ENCODE data around the gene PAPLN.

The PAPLN gene

DNA sequence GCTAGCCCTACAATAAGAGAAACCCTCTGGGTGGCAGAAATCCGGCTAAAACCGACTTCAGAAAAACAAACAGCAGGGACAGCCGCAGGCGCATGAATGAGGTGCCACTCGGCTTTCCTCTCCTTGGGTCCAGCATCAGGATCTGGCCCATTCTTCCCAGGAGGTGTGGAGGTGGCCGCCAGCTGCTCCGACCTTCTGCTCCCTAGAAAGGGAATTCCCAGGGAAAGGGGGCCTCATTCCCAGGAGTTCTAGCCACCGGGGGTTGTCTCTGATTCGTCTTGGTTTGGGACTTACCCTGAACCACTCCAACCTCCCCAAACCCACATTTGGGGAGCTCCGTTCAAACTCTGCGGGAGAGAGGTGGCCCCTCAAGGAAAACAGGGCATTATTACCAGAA lies 13.0 kb downstream of the PAPLN start:
- Histone ChIP-seq H3K9me3 (ENCODE audit: insufficient read depth, low read depth, low read length) (no peaks in the 10 kb centered on the region), H3K4me3 (ENCODE audit: low read depth, low read length) (no peak overlapping the region), H3K79me1 (ENCODE audit: low read length) (no peaks in the 10 kb centered on the region), H2AK5ac (ENCODE audit: low read length) (no peak overlapping the region), H3K18ac (ENCODE audit: low read length) (no peak overlapping the region), H4K91ac (ENCODE audit: low read depth, low read length) (no peak overlapping the region), H2BK5ac (ENCODE audit: low read depth, low read length, poor library complexity) (no peak overlapping the region), H3K9ac (ENCODE audit: low read length) (no peak overlapping the region), H4K8ac (ENCODE audit: low read depth, low read length) (no peak overlapping the region), H3K14ac (ENCODE audit: low read length) (no peak overlapping the region), H3K4me2 (ENCODE audit: low read length) (no peak overlapping the region), H3K36me3 (ENCODE audit: control insufficient read depth in 1 of 2, insufficient read depth in 2 of 2, low read length in 2 of 2) (no peaks in the 10 kb centered on the region), H3K27ac (ENCODE audit: low read depth, low read length) (no peak overlapping the region), H2BK120ac (ENCODE audit: insufficient read depth, low read length, poor library complexity) (no peak overlapping the region), H4K12ac (ENCODE audit: low read depth, low read length) (no peak overlapping the region), H3K4ac (ENCODE audit: low read depth, low read length) (no peak overlapping the region), H3K27me3 (ENCODE audit: insufficient read depth, low read length) (no peaks in the 10 kb centered on the region), H2AFZ (ENCODE audit: insufficient read depth, low read length, poor library complexity) (no peak overlapping the region), H2BK12ac (ENCODE audit: low read length) (no peak overlapping the region), H3K4me1 (ENCODE audit: control insufficient read depth in 1 of 2, insufficient read depth in 2 of 2, low read length in 2 of 2) (no peaks in the 10 kb centered on the region), H3K23ac (ENCODE audit: low read length) (no peak overlapping the region), H3K79me2 (ENCODE audit: control insufficient read depth, insufficient read depth, low read length, poor library complexity) (no peaks in the 10 kb centered on the region)
- DNase-seq: no peak
- WGBS (ENCODE audit: extremely low coverage, insufficient coverage, insufficient read length): no CpG with 5 or more reads among the region's 11 CpGs

- Histone ChIP-seq H2AFZ (ENCODE audit: insufficient read depth, low read length, poor library complexity) (no peak overlapping the region), H3K9ac (ENCODE audit: low read length) (no peak overlapping the region), H3K4me2 (ENCODE audit: low read length) (no peak overlapping the region), H2BK12ac (ENCODE audit: low read length) (no peak overlapping the region), H3K27ac (ENCODE audit: low read depth, low read length) (no peak overlapping the region), H4K91ac (ENCODE audit: low read depth, low read length) (no peak overlapping the region), H4K8ac (ENCODE audit: low read depth, low read length) (no peak overlapping the region), H2BK5ac (ENCODE audit: low read depth, low read length, poor library complexity) (no peak overlapping the region), H3K9me3 (ENCODE audit: insufficient read depth, low read depth, low read length) (no peaks in the 10 kb centered on the region), H3K4ac (ENCODE audit: low read depth, low read length) (no peak overlapping the region), H3K4me1 (ENCODE audit: control insufficient read depth in 1 of 2, insufficient read depth in 2 of 2, low read length in 2 of 2) (no peaks in the 10 kb centered on the region), H3K27me3 (ENCODE audit: insufficient read depth, low read length) (no peaks in the 10 kb centered on the region), H3K18ac (ENCODE audit: low read length) (no peak overlapping the region), H2AK5ac (ENCODE audit: low read length) (no peak overlapping the region), H4K12ac (ENCODE audit: low read depth, low read length) (no peak overlapping the region), H2BK120ac (ENCODE audit: insufficient read depth, low read length, poor library complexity) (no peak overlapping the region), H3K79me2 (ENCODE audit: control insufficient read depth, insufficient read depth, low read length, poor library complexity) (no peaks in the 10 kb centered on the region), H3K36me3 (ENCODE audit: control insufficient read depth in 1 of 2, insufficient read depth in 2 of 2, low read length in 2 of 2) (no peaks in the 10 kb centered on the region), H3K79me1 (ENCODE audit: low read length) (no peaks in the 10 kb centered on the region), H3K23ac (ENCODE audit: low read length) (no peak overlapping the region), H3K14ac (ENCODE audit: low read length) (no peak overlapping the region), H3K4me3 (ENCODE audit: low read depth, low read length) (no peak overlapping the region)
- DNase-seq: no peak
- WGBS (ENCODE audit: extremely low coverage, insufficient coverage, insufficient read length): no CpG with 5 or more reads among the region's 27 CpGs
These were observed 13.6 kb downstream of the PAPLN start for GRCh38 chr14:73250781-73251500.

DNA sequence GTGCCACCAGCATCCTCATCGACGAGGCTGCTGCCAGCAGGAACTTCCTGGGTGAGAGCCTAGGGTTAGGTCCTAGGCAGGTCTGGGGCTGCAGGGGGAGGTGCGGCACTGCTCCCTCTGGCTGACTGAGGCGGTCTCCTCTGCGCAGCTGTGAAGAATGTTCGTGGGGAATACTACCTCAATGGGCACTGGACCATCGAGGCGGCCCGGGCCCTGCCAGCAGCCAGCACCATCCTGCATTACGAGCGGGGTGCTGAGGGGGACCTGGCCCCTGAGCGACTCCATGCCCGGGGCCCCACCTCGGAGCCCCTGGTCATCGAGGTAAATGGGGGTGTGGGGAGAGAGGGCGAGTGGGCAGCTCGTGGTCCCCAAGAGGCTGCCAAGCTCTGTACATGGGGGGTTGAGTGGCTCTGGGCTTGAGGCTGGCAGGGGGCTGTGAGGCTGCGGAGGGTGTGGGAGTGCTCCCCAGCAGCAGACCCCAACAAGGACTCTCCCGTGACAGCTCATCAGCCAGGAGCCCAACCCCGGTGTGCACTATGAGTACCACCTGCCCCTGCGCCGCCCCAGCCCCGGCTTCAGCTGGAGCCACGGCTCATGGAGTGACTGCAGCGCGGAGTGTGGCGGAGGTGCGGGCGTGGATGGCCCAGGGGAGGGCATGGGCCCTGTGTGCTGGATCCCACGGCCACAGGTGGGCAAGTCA lies 14.4 kb downstream of the PAPLN start:
- DNase-seq: no peak
- no peak overlapping the region for H3K18ac ChIP-seq (ENCODE audit: low read length)
- no peaks in the 10 kb centered on the region for H3K9me3 ChIP-seq (ENCODE audit: insufficient read depth, low read depth, low read length)
- H3K79me2 ChIP-seq (ENCODE audit: control insufficient read depth, insufficient read depth, low read length, poor library complexity): no peaks in the 10 kb centered on the region
- no peak overlapping the region for H3K14ac ChIP-seq (ENCODE audit: low read length)
- no peak overlapping the region for H3K23ac ChIP-seq (ENCODE audit: low read length)
- WGBS (ENCODE audit: extremely low coverage, insufficient coverage, insufficient read length): no CpG with 5 or more reads among the region's 30 CpGs
- H2BK120ac ChIP-seq (ENCODE audit: insufficient read depth, low read length, poor library complexity): no peak overlapping the region
- H3K4ac ChIP-seq (ENCODE audit: low read depth, low read length): no peak overlapping the region
- H2BK12ac ChIP-seq (ENCODE audit: low read length): no peak overlapping the region
- H3K4me1 ChIP-seq (ENCODE audit: control insufficient read depth in 1 of 2, insufficient read depth in 2 of 2, low read length in 2 of 2): no peaks in the 10 kb centered on the region
- no peaks in the 10 kb centered on the region for H3K27me3 ChIP-seq (ENCODE audit: insufficient read depth, low read length)
- no peak overlapping the region for H4K8ac ChIP-seq (ENCODE audit: low read depth, low read length)
- no peak overlapping the region for H3K4me2 ChIP-seq (ENCODE audit: low read length)
- H3K36me3 ChIP-seq (ENCODE audit: control insufficient read depth in 1 of 2, insufficient read depth in 2 of 2, low read length in 2 of 2): no peaks in the 10 kb centered on the region
- no peak overlapping the region for H2BK5ac ChIP-seq (ENCODE audit: low read depth, low read length, poor library complexity)
- no peak overlapping the region for H2AK5ac ChIP-seq (ENCODE audit: low read length)
- no peak overlapping the region for H3K27ac ChIP-seq (ENCODE audit: low read depth, low read length)
- H3K9ac ChIP-seq (ENCODE audit: low read length): no peak overlapping the region
- H2AFZ ChIP-seq (ENCODE audit: insufficient read depth, low read length, poor library complexity): no peak overlapping the region
- H4K91ac ChIP-seq (ENCODE audit: low read depth, low read length): no peak overlapping the region
- H3K4me3 ChIP-seq (ENCODE audit: low read depth, low read length): no peak overlapping the region
- H3K79me1 ChIP-seq (ENCODE audit: low read length): no peaks in the 10 kb centered on the region
- no peak overlapping the region for H4K12ac ChIP-seq (ENCODE audit: low read depth, low read length)

- no peak overlapping the region for H3K4me2 ChIP-seq (ENCODE audit: low read length)
- H3K4me1 ChIP-seq (ENCODE audit: control insufficient read depth in 1 of 2, insufficient read depth in 2 of 2, low read length in 2 of 2): no peaks in the 10 kb centered on the region
- H3K9me3 ChIP-seq (ENCODE audit: insufficient read depth, low read depth, low read length): no peaks in the 10 kb centered on the region
- no peak overlapping the region for H3K9ac ChIP-seq (ENCODE audit: low read length)
- no peak overlapping the region for H2AK5ac ChIP-seq (ENCODE audit: low read length)
- no peak overlapping the region for H4K12ac ChIP-seq (ENCODE audit: low read depth, low read length)
- no peak overlapping the region for H4K8ac ChIP-seq (ENCODE audit: low read depth, low read length)
- no peaks in the 10 kb centered on the region for H3K79me2 ChIP-seq (ENCODE audit: control insufficient read depth, insufficient read depth, low read length, poor library complexity)
- no peak overlapping the region for H2BK120ac ChIP-seq (ENCODE audit: insufficient read depth, low read length, poor library complexity)
- no peak overlapping the region for H4K91ac ChIP-seq (ENCODE audit: low read depth, low read length)
- no peak overlapping the region for H2BK12ac ChIP-seq (ENCODE audit: low read length)
- H2AFZ ChIP-seq (ENCODE audit: insufficient read depth, low read length, poor library complexity): no peak overlapping the region
- no peak overlapping the region for H3K23ac ChIP-seq (ENCODE audit: low read length)
- H3K4me3 ChIP-seq (ENCODE audit: low read depth, low read length): no peak overlapping the region
- no peak overlapping the region for H3K14ac ChIP-seq (ENCODE audit: low read length)
- H3K18ac ChIP-seq (ENCODE audit: low read length): no peak overlapping the region
- DNase-seq: no peak
- H3K4ac ChIP-seq (ENCODE audit: low read depth, low read length): no peak overlapping the region
- no peaks in the 10 kb centered on the region for H3K79me1 ChIP-seq (ENCODE audit: low read length)
- no CpG with 5 or more reads among the region's 29 CpGs for WGBS (ENCODE audit: extremely low coverage, insufficient coverage, insufficient read length)
- H3K27me3 ChIP-seq (ENCODE audit: insufficient read depth, low read length): no peaks in the 10 kb centered on the region
- no peak overlapping the region for H2BK5ac ChIP-seq (ENCODE audit: low read depth, low read length, poor library complexity)
- H3K27ac ChIP-seq (ENCODE audit: low read depth, low read length): no peak overlapping the region
- no peaks in the 10 kb centered on the region for H3K36me3 ChIP-seq (ENCODE audit: control insufficient read depth in 1 of 2, insufficient read depth in 2 of 2, low read length in 2 of 2)
These were observed 15.4 kb downstream of the PAPLN start for GRCh38 chr14:73252491-73253322.

All from trophoblast cell (in vitro differentiated cells and primary cell).